Measurements from ENCODE around the gene CX3CR1.
"Not testable (repeated sequence)": the region's sequence is repeated elsewhere in the genome, so short reads cannot be mapped to it uniquely, and the experiment has no call there.

The CX3CR1 gene

DNA sequence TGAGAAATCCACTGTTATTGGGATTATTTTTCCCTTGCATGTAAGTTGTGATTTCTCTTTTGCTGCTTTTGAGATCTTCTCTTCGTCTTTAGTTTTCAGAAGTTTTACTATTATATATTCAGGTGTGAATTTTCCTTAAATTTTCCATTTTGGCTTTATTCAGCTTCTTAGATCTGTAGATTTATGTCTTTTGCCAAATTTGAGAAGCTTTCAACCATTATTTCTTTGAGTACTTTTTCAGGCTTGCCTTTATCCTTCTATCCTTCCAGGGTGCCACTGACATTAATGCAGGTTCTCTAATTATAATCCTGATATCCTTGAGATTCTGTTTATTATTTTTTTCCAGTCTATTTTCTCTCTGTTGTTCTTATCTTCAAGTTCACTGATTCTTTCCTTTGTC lies 49.4 kb downstream of the CX3CR1 start:
- no peaks in the 10 kb centered on the region for H3K36me3 ChIP-seq (ENCODE audit: insufficient read depth, low read length)
- no peaks in the 10 kb centered on the region for H3K9me3 ChIP-seq (ENCODE audit: low read length)
- peaks cover 17% of the 10 kb centered on the region for H3K4me1 ChIP-seq (ENCODE audit: insufficient read depth, low read length, severe bottlenecking)
- H3K27me3 ChIP-seq (ENCODE audit: insufficient read depth, low read length): no peaks in the 10 kb centered on the region
- no peak overlapping the region for H3K4me2 ChIP-seq (ENCODE audit: low read length)
- no peaks in the 10 kb centered on the region for H3K79me2 ChIP-seq (ENCODE audit: insufficient read depth, low read length)
- TF ChIP-seq EZH2 (IDR thresholded peaks at IDR 0.05; ENCODE audit: borderline replicate concordance, low read length): no peak
- TF ChIP-seq, protein P1, sequence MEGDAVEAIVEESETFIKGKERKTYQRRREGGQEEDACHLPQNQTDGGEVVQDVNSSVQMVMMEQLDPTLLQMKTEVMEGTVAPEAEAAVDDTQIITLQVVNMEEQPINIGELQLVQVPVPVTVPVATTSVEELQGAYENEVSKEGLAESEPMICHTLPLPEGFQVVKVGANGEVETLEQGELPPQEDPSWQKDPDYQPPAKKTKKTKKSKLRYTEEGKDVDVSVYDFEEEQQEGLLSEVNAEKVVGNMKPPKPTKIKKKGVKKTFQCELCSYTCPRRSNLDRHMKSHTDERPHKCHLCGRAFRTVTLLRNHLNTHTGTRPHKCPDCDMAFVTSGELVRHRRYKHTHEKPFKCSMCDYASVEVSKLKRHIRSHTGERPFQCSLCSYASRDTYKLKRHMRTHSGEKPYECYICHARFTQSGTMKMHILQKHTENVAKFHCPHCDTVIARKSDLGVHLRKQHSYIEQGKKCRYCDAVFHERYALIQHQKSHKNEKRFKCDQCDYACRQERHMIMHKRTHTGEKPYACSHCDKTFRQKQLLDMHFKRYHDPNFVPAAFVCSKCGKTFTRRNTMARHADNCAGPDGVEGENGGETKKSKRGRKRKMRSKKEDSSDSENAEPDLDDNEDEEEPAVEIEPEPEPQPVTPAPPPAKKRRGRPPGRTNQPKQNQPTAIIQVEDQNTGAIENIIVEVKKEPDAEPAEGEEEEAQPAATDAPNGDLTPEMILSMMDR (IDR thresholded peaks at IDR 0.05; ENCODE audit: low read length): no peak
- no peaks in the 10 kb centered on the region for H3F3A ChIP-seq (ENCODE audit: insufficient read depth, low read length)
- H4K20me1 ChIP-seq (ENCODE audit: insufficient read depth, low read length): no peaks in the 10 kb centered on the region
- H2AFZ ChIP-seq (ENCODE audit: low read length): no peak overlapping the region
- no peak overlapping the region for H3K27ac ChIP-seq (ENCODE audit: low read depth, low read length, poor library complexity, severe bottlenecking)
- H3K4me3 ChIP-seq (ENCODE audit: low read depth, low read length, poor library complexity, severe bottlenecking): no peak overlapping the region
- no peaks in the 10 kb centered on the region for H3K9me2 ChIP-seq (ENCODE audit: low read depth, low read length)
- no peak overlapping the region for H3K9ac ChIP-seq (ENCODE audit: low read length)

DNA sequence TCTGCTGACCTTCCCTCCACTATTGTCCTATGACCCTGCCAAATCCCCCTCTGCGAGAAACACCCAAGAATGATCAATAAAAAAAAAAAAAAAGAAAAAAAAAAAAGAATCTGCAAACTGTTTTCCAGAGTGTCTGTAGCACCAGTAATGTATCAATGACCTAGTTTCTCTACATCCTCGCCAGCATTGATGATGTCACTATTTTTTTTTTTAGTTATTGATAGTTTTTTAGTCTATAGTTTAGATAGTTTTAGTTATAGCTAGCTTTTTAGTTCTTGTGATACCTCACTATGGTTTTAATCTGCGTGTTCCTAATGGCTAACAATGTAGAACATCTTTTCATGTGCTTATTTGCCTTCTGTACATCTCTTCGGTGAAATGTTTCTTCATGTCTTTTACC lies 51.3 kb downstream of the CX3CR1 start:
- H3K9me3 ChIP-seq (ENCODE audit: low read length): no peaks in the 10 kb centered on the region
- no peaks in the 10 kb centered on the region for H3K9me2 ChIP-seq (ENCODE audit: low read depth, low read length)
- H3K4me3 ChIP-seq (ENCODE audit: low read depth, low read length, poor library complexity, severe bottlenecking): no peak overlapping the region
- TF ChIP-seq, protein P1 (IDR thresholded peaks at IDR 0.05; ENCODE audit: low read length): no peak
- no peak for TF ChIP-seq EZH2 (IDR thresholded peaks at IDR 0.05; ENCODE audit: borderline replicate concordance, low read length)
- H3K27ac ChIP-seq (ENCODE audit: low read depth, low read length, poor library complexity, severe bottlenecking): no peak overlapping the region
- H4K20me1 ChIP-seq (ENCODE audit: insufficient read depth, low read length): no peaks in the 10 kb centered on the region
- H3F3A ChIP-seq (ENCODE audit: insufficient read depth, low read length): no peaks in the 10 kb centered on the region
- H3K4me1 ChIP-seq (ENCODE audit: insufficient read depth, low read length, severe bottlenecking): peaks cover 16% of the 10 kb centered on the region
- H3K79me2 ChIP-seq (ENCODE audit: insufficient read depth, low read length): no peaks in the 10 kb centered on the region
- H2AFZ ChIP-seq (ENCODE audit: low read length): no peak overlapping the region
- no peak overlapping the region for H3K9ac ChIP-seq (ENCODE audit: low read length)
- H3K36me3 ChIP-seq (ENCODE audit: insufficient read depth, low read length): no peaks in the 10 kb centered on the region
- no peaks in the 10 kb centered on the region for H3K27me3 ChIP-seq (ENCODE audit: insufficient read depth, low read length)
- H3K4me2 ChIP-seq (ENCODE audit: low read length): no peak overlapping the region

DNA sequence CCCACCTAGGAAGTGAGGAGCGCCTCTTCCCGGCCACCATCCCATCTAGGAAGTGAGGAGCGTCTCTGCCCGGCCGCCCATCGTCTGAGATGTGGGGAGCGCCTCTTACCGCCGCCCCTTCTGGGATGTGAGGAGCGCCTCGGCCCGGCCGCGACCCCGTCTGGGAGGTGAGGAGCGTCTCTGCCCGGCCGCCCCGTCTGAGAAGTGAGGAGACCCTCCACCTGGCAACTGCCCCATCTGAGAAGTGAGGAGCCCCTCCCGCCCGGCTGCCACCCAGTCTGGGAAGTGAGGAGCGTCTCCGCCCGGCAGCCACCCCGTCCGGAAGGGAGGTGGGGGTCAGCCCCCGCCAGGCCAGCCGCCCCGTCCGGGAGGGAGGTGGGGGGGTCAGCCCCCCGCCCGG lies 52.2 kb downstream of the CX3CR1 start:
- not testable (repeated sequence) for H3K9ac ChIP-seq (ENCODE audit: low read length); H3K27me3 ChIP-seq (ENCODE audit: insufficient read depth, low read length); H3K79me2 ChIP-seq (ENCODE audit: insufficient read depth, low read length); H3K9me3 ChIP-seq (ENCODE audit: low read length); H3K4me1 ChIP-seq (ENCODE audit: insufficient read depth, low read length, severe bottlenecking); H3K4me2 ChIP-seq (ENCODE audit: low read length); H3K27ac ChIP-seq (ENCODE audit: low read depth, low read length, poor library complexity, severe bottlenecking); H3K9me2 ChIP-seq (ENCODE audit: low read depth, low read length); H4K20me1 ChIP-seq (ENCODE audit: insufficient read depth, low read length); H3K4me3 ChIP-seq (ENCODE audit: low read depth, low read length, poor library complexity, severe bottlenecking); H3F3A ChIP-seq (ENCODE audit: insufficient read depth, low read length); H2AFZ ChIP-seq (ENCODE audit: low read length); H3K36me3 ChIP-seq (ENCODE audit: insufficient read depth, low read length)

- Histone ChIP-seq H3K9me3 (ENCODE audit: low read length) (no peaks in the 10 kb centered on the region), H3K27ac (ENCODE audit: low read depth, low read length, poor library complexity, severe bottlenecking) (no peak overlapping the region), H3K4me2 (ENCODE audit: low read length) (no peak overlapping the region), H3F3A (ENCODE audit: insufficient read depth, low read length) (no peaks in the 10 kb centered on the region), H3K79me2 (ENCODE audit: insufficient read depth, low read length) (no peaks in the 10 kb centered on the region), H3K36me3 (ENCODE audit: insufficient read depth, low read length) (no peaks in the 10 kb centered on the region), H3K9ac (ENCODE audit: low read length) (no peak overlapping the region), H2AFZ (ENCODE audit: low read length) (no peak overlapping the region), H3K9me2 (ENCODE audit: low read depth, low read length) (no peaks in the 10 kb centered on the region), H3K4me3 (ENCODE audit: low read depth, low read length, poor library complexity, severe bottlenecking) (no peak overlapping the region), H3K4me1 (ENCODE audit: insufficient read depth, low read length, severe bottlenecking) (no peaks in the 10 kb centered on the region), H3K27me3 (ENCODE audit: insufficient read depth, low read length) (no peaks in the 10 kb centered on the region), H4K20me1 (ENCODE audit: insufficient read depth, low read length) (no peaks in the 10 kb centered on the region)
- TF ChIP-seq EZH2 (IDR thresholded peaks at IDR 0.05; ENCODE audit: borderline replicate concordance, low read length): no peak
- TF ChIP-seq, protein P1 (IDR thresholded peaks at IDR 0.05; ENCODE audit: low read length): no peak
Measured at GRCh38 chr3:39226106-39226741, 53.6 kb downstream of the CX3CR1 start.
